Measurements from ENCODE around the gene HOXD11.

GRCh38 chr2:176139661-176140512 lies 32.8 kb downstream of the HOXD11 start:
- TF ChIP-seq EZH2phosphoT487 (IDR thresholded peaks at IDR 0.05; ENCODE audit: borderline replicate concordance, low read depth, low read length) (no peak), CTCF (conservative IDR thresholded peaks at IDR 0.05; ENCODE audit: low read length) (no peak)
